K562 (cell line): ENCODE data around the gene ZNF92. TPM values are rescaled to one million over a fixed set of nuclear protein-coding genes. Genes with fewer than 3 reads are reported as not detected.

ENCODE experiments used
- CHAMP1 ChIP-seq: fragments of 450-650 bp; IDR thresholded peaks from 2 replicates; pipeline ENCODE4 v1.6.1; 2016; ENCODE audit warnings: mild to moderate bottlenecking
- ETV1 ChIP-seq: fragments of 450-650 bp; conservative IDR thresholded peaks from 2 replicates; pipeline ENCODE4 v1.6.1; 2016; ENCODE audit warnings: missing genetic modification characterization, control low read depth, low read depth, missing compliant biosample characterization
- HDAC8 ChIP-seq: fragments of 450-650 bp; IDR thresholded peaks from 2 replicates; pipeline ENCODE4 v1.6.1; 2016; ENCODE audit warnings: mild to moderate bottlenecking, missing genetic modification characterization, moderate library complexity, missing compliant biosample characterization
- MAFK ChIP-seq: IDR thresholded peaks from 2 replicates; pipeline ENCODE4 v1.6.1; 2011; ENCODE audit warnings: low read length, improper control_type of control experiment
- NR2C1 ChIP-seq, 2 experiments: fragments of 450-650 bp; IDR thresholded peaks; 2 replicates each; pipeline ENCODE4 v1.6.1; 2017; ENCODE audit warnings: mild to moderate bottlenecking in 2 of 2, antibody characterized with exemption in 1 of 2, inconsistent platforms in 1 of 2, missing compliant biosample characterization in 1 of 2, missing genetic modification characterization in 1 of 2
- POLR2AphosphoS5 ChIP-seq: IDR thresholded peaks from 2 replicates; pipeline ENCODE4 v1.6.1; 2011; ENCODE audit warnings: mild to moderate bottlenecking, low read depth, low read length, moderate library complexity; ENCODE audit not compliant: control insufficient read depth, insufficient read depth
- SMARCB1 ChIP-seq: IDR thresholded peaks from 2 replicates; pipeline ENCODE4 v1.6.1; 2011; ENCODE audit warnings: improper control_type of control experiment, low read depth; ENCODE audit not compliant: insufficient read length
- TAL1 ChIP-seq: fragments of 450-650 bp; IDR thresholded peaks from 2 replicates; pipeline ENCODE4 v1.6.1; 2016; ENCODE audit warnings: mild to moderate bottlenecking
- TEAD4 ChIP-seq, 2 experiments: sonication (generic) in 1 of 2; formaldehyde crosslinking in 1 of 2; IDR thresholded peaks; 2 replicates each; pipeline versions ENCODE4 v1.6.1 to v1.8.0; 2012 to 2022; ENCODE audit warnings: borderline replicate concordance in 1 of 2, inconsistent platforms in 1 of 2, low read length in 1 of 2, mild to moderate bottlenecking in 1 of 2, missing genetic modification reagents in 1 of 2
- polyA plus RNA-seq, 8 experiments: library from polyadenylated mRNA; depleted of rRNA in 4 of 8; stranded (reverse) in 5 of 8; unstranded in 3 of 8; fragments of >200 nt; fragmentation: Nextera tagmentation in 2 of 8; fragmentation: Illumina TruSeq in 1 of 8; extraction: Ambion mirVana in 2 of 8; extraction: Trizol in 1 of 8; gene quantifications; 2 replicates each; pipeline versions ENCODE4 v1.2.1 to v1.2.3, GENCODE V29; 2011 to 2014; ENCODE audit warnings: inconsistent platforms in 1 of 8, missing spikeins in 1 of 8
- total RNA-seq, 7 experiments: library from RNA; depleted of rRNA in 6 of 7; stranded (reverse); fragments of >200 nt in 6 of 7; fragmentation: Illumina TruSeq in 2 of 7; extraction: Trizol in 2 of 7; gene quantifications; 2 replicates each; pipeline versions ENCODE4 v1.2.1 to v1.2.3, GENCODE V29; 2011 to 2021; ENCODE audit warnings: low replicate concordance in 1 of 7
- TF ChIP-seq, protein P1 (sequence below): fragments of 250-450 bp; sonication (Bioruptor Pico); IDR thresholded peaks from 2 replicates; pipeline ENCODE4 v1.5.0; 2021; ENCODE audit warnings: mild to moderate bottlenecking, moderate library complexity

ZNF92 gene
- total and polyA plus RNA-seq, 9 of the 15 experiments (the other 6 are each of a cell fraction or from before 2014, with no cell fraction given) = 8.9 to 29.4 (median 12.5) TPM

- TF ChIP-seq, protein P1, sequence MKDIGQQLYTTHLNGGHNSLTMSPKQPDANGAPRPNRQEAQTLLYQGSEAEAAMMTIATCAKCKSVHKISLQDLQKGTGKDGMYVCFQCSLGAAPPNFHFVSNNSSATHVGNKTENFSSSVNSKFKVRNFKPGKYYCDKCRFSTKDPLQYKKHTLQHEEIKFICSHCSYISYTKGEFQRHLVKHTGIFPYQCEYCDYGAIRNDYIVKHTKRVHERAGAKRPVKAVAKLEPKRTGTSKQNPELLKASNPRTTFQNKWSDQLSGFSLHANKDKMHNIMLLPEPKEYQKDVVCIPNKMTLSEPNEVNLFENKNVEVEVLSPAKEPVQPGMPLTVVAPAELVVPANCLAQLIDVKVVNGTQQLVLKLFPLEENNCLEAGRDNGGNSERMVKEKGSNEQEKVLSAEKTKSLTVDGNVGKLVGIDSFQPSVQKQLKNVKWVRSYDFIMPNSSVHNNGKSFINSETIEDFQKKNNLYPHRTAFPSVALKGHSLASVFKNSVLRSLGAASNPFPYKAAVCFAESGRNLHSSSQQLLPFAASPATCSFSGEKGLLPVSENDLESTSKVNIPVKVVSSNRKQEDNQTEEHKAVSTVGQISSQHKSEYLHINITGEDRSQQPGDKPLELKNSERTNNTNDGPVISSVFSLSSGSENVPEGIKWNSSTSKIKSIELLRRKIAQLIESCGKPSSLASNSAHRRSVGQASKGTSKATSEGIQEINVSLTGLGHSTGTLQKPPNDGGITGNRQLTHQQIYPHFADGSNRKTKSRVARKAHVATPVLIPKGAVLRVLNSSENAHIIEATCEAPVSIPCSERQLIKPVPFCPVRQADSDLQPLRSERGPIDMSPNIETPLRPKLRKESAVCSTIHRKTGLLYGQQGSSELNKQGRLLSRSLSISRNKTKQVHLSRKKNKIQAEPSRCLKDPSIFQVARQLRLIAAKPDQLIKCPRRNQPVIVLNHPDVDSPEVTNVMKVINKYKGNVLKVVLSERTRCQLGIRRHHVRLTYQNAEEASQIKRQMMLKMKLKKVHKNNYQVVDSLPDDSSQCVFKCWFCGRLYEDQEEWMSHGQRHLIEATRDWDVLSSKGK (CRISPR knock-in tag) = no peak
- TF ChIP-seq CHAMP1 = no peak
- no peak for TF ChIP-seq HDAC8
- TF ChIP-seq TEAD4 (IDR thresholded peaks at IDR 0.05; ENCODE audit: low read length) = no peak
- no peak for TF ChIP-seq TEAD4 (CRISPR knock-in tag; IDR thresholded peaks at IDR 0.05; ENCODE audit: borderline replicate concordance)
- no peak for TF ChIP-seq SMARCB1
- TF ChIP-seq POLR2AphosphoS5 = no peak
- no peak for TF ChIP-seq NR2C1 (IDR thresholded peaks at IDR 0.05)
- no peak for TF ChIP-seq NR2C1 (tag; IDR thresholded peaks at IDR 0.05)
- no peak for TF ChIP-seq TAL1
- TF ChIP-seq MAFK = peak; percentile 42; the same call in 1 of the 2 replicates
- TF ChIP-seq ETV1 = no peak
- TF ChIP-seq, all 486 proteins: peak for 5
Observed at GRCh38 chr7:65422670-65423069, 49.0 kb downstream of the ZNF92 start (continued).
